GM21515 (cell line): ENCODE measurements around the gene PNPLA6.
"Not testable (repeated sequence)": the region's sequence is repeated elsewhere in the genome, so short reads cannot be mapped to it uniquely, and the experiment has no call there.

ENCODE experiments used
- ATAC-seq: cut with Tn5 transposase; IDR thresholded peaks from one replicate; pipeline ENCODE4 v1.9.1; 2021; ENCODE audit not compliant: unreplicated experiment

The PNPLA6 gene

DNA sequence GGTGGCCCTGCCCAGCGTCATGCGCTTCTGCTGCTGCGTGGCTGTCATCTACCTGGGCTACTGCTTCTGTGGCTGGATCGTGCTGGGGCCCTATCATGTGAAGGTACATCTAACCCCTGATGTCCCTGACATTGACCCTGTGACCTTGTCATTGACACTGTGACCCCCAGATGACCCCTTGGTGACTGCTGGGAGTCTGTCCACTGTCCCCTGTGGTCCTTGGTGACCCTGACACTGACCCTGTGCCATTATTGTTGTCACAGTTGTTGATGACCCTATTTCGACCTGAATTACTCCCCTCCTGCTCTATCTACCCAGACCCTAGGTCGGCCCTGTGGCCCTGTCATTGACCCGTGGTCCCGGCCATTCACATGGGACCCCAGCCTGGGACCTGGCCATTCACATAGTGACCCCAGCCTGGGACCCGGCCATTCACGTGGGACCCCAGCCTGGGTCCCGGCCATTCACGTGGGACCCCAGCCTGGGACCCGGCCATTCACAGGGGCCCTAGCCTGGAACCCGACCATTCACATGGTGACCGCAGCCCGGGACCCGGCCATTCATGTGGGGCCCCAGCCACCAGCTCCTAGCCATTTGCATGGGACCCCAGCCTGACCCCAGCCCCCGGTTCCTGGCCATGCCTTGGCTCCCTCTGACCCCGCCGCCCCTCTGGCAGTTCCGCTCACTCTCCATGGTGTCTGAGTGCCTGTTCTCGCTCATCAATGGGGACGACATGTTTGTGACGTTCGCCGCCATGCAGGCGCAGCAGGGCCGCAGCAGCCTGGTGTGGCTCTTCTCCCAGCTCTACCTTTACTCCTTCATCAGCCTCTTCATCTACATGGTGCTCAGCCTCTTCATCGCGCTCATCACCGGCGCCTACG lies 5.7 kb upstream of the PNPLA6 start:
- ATAC-seq = no peak

DNA sequence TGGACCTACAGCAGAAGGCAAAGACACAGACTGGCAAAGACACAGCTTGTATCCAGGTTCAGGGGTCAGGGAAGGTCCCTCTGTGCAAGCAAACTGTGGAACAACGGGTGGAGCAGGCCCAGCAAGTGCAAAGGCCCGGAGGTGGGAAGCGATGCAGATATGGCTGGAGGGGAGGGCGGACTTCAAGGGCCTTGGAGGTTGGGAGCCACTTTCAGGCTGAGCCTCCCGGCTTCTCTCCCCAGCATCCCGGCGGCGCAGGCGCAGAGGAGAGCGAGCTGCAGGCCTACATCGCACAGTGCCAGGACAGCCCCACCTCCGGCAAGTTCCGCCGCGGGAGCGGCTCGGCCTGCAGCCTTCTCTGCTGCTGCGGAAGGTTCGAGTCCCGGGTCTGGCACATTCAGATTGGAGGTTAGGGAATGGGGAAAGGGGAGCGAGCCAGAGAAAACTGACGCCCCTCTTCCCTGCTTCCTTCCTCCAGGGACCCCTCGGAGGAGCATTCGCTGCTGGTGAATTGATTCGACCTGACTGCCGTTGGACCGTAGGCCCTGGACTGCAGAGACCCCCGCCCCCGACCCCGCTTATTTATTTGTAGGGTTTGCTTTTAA lies 2.1 kb upstream of the PNPLA6 start:
- no peak for ATAC-seq

DNA sequence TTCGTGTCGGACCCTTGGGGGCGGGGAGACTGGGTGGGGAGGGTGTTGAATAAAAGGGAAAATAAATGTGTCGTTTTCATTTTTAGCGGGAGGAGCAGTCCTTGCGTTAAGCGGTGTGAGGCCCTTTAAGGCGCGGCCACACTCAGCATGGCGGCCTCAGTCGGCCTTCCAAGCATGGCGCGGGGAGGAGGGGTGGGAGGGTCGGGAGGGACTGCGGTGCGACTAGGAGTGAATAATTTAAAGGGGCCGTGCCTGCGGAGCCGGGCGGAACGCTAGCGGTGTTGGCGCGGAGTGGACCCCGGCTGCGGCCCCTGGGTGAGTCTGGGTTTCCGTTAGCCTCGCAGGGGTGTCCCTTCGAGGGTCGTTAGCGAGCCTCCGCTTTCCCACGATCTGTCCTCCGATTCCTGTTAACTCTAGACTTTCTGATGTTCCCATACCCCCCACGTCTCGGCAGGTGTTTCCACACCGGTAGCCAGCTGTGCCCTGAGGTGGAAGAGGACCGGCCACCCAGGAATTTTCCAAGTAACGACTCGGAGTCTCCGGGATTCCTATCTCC lies 1.5 kb upstream of the PNPLA6 start:
- no peak for ATAC-seq

DNA sequence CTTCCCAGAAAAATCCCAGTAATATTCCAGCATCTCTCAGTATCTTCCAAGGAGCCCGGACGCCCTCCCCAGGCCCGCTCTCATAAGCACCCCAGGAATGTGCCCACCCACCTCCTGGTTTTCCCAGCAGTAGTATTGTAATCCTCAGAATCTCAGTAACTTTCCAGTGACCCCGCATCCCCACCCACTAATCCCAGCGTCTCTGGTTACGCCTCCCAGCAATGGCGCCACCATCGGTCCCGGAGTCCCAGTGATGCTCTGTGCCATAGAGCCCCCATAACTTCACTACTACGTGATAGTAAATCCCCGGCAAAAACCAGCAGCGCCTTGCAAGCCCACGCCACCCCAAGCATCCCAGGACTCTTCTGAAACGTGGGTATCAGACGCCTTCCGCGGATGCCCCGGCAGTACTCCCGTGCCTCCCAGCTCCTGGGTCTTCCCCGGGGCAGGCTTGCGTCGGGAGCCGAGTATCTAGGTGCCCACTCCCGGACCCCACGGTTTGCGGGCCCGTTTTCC lies 928 bp upstream of the PNPLA6 start:
- ATAC-seq = no peak

DNA sequence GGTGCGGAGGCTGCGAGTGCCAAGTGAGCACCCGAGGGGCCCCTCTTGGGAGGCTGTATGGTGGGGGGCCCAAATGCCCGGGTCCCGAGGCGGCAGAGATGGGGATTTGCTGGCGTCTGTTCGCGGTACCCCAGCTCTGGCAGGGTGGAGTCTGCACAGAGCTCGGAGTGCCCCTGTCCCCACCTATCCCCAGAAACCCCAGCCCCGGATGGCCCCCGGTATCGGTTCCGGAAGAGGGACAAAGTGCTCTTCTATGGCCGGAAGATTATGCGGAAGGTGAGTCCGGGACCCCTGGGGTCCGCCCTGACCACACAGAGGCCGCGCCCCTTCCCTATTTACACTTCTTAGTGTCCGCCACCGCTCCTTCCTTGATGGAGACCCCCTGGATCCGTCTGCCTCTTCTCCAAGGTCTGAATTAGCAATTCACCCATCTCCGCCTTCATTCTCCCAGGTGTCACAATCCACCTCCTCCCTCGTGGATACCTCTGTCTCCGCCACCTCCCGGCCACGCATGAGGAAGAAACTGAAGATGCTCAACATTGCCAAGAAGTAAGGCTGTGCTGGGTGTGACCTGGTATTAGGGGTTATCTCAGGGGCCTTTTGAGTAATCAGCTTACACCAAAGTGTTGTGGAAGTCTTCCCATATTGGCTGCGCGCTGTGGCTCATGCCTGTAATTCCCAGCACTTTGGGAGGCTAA lies 630 bp downstream of the PNPLA6 start:
- peak; percentile 3 for ATAC-seq

DNA sequence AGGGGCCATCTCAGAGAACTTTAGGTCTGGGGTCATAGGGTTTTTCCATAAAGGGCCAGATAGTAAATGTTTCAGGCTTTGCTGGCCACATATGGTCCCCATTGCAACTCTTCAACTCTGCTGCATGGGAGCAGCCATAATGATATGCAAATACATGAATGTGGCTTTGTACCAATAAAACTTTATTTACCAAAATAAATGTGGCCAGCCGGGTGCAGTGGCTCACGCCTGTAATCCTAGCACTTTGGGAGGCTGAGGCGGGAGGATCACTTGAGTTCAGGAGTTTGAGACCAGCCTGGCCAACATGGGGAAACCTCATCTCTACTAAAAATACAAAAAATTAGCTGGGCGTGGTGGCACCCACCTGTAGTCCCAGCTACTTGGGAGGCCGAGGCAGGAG lies 3.5 kb downstream of the PNPLA6 start:
- ATAC-seq = not testable (repeated sequence)

DNA sequence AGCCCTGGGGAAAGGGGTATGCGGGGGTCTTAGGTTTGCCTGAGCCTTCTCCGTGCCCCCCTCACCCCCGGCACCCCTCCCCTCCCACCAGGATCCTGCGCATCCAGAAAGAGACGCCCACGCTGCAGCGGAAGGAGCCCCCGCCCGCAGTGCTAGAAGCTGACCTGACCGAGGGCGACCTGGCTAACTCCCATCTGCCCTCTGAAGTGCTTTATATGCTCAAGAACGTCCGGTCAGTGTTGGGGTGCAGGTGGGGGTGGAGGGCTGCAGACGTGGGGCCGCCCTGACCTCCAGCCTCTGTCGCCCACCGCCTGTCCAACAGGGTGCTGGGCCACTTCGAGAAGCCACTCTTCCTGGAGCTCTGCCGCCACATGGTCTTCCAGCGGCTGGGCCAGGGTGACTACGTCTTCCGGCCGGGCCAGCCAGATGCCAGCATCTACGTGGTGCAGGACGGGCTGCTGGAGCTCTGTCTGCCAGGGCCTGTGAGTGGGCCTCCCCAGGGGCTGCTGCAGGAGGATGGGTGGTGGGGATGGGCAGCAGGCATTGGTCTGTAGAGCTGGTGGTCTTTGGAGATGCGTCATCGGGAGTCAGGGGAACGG lies 4.4 kb downstream of the PNPLA6 start:
- no peak for ATAC-seq

DNA sequence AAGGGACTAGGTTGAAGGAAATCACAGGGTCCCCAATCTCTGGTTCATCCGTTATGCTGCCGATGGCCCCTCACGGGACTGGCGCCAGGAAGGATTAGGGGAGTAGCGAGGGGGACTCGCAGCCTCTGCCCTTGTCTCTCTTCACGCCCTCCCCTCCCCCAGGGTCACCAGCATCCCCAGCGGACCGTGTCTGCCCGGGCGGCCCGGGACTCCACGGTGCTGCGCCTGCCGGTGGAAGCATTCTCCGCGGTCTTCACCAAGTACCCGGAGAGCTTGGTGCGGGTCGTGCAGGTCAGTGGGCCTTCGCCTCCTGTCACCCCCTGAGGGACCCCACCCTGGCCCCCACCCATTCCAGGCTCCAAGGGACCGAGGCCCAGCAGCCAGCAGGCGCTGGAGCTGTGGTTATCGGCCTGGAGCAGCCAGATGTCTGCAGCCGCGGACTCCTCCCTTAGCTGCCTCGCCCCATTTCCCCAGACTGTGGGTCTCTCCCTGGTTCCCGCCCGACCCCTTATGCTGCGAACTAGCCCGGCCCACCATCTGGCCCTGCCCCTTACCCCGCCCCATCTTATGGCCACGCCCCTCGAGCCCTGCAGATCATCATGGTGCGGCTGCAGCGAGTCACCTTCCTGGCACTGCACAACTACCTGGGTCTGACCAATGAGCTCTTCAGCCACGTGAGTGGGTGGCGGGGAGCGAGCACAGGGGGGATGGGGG lies 5.4 kb downstream of the PNPLA6 start:
- no peak for ATAC-seq

DNA sequence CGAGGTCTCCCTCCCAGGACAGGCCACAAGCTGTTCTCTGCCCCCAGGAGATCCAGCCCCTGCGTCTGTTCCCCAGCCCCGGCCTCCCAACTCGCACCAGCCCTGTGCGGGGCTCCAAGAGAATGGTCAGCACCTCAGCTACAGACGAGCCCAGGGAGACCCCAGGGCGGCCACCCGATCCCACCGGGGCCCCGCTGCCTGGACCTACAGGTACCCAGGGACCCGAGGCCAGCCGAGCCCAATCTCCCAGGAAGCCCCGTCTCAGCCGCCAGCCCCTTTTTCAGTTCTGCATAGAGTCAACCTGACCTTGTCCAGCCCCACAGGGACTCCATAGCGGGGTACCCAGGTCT lies 5.9 kb downstream of the PNPLA6 start:
- ATAC-seq = no peak

DNA sequence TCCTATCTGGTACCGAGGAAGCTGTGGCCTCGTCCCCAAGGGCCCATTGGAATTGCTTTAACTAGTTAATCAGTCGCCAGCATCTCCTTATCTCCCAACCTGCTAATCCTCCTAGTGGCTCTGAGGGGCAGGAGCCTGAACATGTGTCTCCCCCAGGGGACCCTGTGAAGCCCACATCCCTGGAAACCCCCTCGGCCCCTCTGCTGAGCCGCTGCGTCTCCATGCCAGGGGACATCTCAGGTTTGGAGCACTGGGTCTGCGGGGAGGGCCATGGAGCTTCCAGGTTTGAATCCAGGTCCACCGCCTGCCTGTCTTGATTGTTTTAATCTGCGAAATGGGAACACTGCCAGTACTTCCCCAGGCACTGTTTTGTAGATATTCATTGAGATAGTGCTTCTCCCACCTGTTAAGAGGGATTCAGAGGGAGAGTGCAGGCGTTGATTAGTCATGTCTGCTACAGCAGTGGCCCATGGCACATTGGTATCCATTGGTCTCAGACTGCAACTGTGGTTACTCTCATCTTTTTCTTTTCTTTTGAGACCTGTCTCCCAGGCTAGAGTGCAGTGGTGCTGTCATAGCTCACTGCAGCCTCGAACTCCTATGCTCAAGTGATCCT lies 6.4 kb downstream of the PNPLA6 start:
- no peak for ATAC-seq

DNA sequence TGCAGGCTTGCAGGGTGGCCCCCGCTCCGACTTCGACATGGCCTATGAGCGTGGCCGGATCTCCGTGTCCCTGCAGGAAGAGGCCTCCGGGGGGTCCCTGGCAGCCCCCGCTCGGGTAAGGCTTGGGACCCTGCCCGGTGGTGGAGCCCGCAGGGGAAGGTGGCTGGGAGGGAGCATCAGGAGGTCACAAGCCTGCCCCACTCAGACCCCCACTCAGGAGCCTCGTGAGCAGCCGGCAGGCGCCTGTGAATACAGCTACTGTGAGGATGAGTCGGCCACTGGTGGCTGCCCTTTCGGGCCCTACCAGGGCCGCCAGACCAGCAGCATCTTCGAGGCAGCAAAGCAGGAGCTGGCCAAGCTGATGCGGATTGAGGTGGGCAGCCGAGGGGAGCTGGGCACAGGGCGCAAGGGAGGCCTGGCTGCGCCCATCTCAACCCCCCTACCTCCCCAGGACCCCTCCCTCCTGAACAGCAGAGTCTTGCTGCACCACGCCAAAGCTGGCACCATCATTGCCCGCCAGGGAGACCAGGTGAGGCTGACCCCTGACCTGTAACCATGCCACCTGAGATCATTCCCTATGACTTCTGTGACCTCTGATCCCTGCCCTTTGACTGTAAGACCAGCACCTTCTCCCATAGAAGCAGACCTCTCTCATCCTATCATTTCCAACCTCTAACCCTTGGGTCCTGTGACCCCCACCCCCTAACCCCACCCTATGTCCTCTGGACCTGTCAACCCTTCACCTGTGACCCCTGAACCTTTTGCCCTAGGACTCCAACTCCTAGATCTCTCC lies 7.2 kb downstream of the PNPLA6 start:
- no peak for ATAC-seq

DNA sequence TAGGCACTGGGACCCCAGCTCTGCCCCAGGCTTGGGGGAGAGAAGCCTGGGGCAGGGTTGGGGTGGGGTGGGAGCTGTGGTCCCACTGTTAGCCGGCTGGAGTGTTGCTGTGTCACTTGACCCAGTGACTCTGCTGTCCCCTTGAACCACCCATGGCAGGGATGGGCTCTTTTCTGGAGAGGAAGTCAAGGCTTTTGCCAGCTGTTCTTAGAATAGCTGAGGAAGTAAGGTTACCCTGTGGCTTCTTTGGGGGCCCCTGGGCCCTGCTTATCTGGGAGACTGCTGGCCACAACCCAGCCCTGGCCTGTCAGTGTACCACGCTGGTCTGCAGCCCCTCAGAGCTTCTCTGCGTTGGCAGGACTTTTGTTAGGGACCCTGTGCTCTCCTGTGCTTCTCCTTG lies 9.1 kb downstream of the PNPLA6 start:
- no peak for ATAC-seq

DNA sequence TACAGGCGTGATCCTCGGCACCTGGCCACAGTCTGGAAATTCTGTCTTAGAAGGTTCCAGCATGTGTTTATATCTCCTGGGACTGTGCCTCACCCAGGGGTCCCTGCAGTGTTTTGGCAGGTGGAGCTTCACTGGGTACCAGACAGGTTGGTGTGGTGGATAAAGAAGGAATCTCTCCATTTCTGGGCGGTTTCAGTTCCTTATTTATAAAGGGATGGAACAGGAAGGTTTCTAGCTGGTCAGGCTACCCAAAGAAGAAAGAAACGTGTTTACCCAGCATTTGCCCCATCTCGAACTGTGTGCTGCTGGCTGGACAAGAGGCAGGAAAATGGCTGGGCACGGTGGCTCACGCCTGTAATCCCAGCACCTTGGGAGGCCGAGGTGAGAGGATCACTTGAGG lies 9.8 kb downstream of the PNPLA6 start:
- no peak for ATAC-seq

DNA sequence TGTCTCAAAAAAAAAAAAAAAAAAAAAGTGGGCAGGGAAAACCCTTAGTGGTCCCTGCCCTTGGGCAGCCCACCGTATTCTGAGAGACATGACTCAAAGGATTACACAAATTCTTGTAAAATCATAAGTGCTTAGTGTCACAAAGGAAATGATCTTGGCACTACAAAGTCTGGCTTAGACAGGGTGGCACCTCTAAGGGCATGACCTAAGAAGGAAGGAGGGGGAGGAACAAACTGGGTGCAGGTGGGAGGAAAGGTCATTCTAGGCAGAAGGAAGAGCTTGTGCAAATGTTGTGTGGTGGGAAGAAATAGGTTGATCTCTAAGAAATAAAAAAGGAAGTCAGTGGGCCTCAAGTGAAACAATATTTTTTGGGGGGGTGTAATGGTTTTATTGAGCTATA lies 10.4 kb downstream of the PNPLA6 start:
- no peak for ATAC-seq

DNA sequence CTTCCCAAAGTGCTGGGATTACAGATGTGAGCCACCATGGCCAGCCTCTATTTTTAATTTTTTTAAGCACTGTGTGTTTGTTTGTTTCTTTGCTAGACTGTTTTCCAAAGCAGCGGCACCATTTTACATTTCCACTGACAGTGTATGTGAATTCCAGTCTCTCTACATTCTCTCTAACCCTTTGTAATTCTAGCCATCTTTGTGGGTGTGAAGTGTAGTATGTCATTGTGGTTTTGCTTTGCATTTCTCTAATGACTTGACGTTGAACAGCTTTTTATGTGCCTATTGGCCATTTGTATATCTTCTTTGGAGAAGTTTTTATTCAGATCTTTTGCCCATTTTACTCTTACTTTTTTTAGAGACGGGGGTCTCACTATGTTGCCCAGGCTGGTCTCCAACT lies 11.6 kb downstream of the PNPLA6 start:
- no peak for ATAC-seq

DNA sequence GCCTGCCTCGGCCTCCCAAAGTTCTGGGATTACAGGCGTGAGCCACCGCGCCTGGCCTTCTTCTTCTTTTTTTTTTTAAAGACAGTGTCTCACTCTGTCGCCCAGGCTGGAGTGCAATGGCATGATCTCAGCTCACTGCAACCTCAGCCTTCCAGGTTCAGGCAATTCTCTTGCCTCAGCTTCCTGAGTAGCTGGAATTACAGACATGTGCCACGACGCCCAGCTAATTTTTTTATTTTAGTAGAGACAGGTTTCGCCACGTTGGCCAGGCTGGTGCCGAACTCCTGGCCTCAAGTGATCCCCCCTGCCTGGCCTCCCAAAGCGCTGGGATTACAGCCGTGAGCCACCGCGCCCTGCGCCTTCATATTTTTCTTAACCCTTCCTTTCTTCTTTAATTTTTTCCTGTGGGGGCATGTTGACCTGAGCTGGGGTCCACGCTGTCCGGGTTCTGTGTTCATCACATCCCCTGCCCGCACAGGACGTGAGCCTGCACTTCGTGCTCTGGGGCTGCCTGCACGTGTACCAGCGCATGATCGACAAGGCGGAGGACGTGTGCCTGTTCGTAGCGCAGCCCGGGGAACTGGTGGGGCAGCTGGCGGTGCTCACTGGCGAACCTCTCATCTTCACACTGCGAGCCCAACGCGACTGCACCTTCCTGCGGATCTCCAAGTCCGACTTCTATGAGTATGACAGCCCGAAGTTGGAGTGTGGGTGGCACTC lies 14.1 kb downstream of the PNPLA6 start:
- no peak for ATAC-seq

DNA sequence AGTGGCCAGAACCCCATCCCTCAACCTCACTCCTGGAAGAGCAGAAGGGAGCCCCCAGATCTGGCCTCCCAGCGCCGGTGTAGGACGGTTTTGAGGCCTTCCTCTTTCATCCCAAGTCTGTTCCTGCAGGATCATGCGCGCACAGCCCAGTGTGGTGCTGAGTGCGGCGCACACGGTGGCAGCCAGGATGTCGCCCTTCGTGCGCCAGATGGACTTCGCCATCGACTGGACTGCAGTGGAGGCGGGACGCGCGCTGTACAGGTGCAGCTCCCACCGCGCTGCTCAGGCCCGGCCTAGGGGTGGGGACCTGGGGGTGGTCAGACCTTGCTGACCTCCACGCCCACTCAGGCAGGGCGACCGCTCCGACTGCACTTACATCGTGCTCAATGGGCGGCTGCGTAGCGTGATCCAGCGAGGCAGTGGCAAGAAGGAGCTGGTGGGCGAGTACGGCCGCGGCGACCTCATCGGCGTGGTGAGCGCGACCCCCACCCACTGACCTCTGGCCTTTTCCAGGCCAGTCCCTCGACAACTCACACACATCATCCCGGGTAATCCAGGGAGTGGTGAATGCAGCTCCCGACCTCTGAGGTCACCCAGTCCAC lies 14.8 kb downstream of the PNPLA6 start:
- ATAC-seq = no peak

DNA sequence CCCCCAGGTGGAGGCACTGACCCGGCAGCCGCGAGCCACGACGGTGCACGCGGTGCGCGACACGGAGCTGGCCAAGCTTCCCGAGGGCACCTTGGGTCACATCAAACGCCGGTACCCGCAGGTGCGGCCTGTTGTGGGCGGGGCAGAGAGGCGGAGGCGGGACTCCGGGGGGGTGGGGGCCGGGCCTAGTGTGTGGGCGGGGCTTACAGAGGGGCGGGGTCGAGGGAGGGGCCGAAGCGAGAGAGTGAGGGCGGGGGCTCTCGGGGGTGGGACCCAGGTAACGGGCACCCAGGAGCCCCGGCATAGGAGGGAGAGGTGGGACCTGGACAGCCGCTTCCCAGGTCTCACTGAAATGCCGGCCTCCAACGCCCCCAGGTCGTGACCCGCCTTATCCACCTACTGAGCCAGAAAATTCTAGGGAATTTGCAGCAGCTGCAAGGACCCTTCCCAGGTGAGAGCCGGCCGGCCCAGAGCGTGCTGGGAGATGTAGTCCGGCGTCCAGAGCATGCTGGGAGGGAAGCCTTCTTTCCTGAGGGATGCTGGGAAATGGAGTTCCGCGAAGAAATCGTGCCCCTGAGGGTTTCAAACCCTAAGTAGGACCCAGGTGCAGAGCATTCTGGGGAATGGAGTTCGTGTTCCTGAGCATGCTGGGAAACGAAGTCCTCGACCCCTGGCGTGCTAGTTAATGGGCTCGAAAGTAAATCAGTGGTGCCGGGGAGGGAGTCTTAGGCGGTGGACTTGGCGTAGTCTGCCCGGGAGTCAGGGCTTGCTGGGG lies 15.7 kb downstream of the PNPLA6 start:
- no peak for ATAC-seq
